HepG2 (cell line): ENCODE data around the gene RTEL1. TPM values are rescaled to one million over a fixed set of nuclear protein-coding genes. Genes with fewer than 3 reads are reported as not detected.

ENCODE experiments used
- AGO1 ChIP-seq: fragments of 200-400 bp; formaldehyde crosslinking; IDR thresholded peaks from 2 replicates; pipeline ENCODE4 v1.6.1; 2017; ENCODE audit warnings: mild to moderate bottlenecking, low read depth, low read length, moderate library complexity; ENCODE audit not compliant: poor library complexity, severe bottlenecking
- ATF3 ChIP-seq: sonication (generic); formaldehyde crosslinking; IDR thresholded peaks from 2 replicates; pipeline ENCODE4 v1.4.0; 2020; ENCODE audit warnings: missing genetic modification reagents
- CREB1 ChIP-seq, 2 experiments: fragments of 450-650 bp in 1 of 2; IDR thresholded peaks; 2 replicates each; pipeline ENCODE4 v1.6.1; 2016 to 2017; ENCODE audit warnings: control low read depth in 1 of 2, mild to moderate bottlenecking in 1 of 2, missing compliant biosample characterization in 1 of 2, missing genetic modification characterization in 1 of 2
- DMTF1 ChIP-seq: sonication (generic); formaldehyde crosslinking; IDR thresholded peaks from 2 replicates; pipeline ENCODE4 v1.4.0; 2020; ENCODE audit warnings: mild to moderate bottlenecking, missing genetic modification reagents
- FOXO4 ChIP-seq: sonication (generic); formaldehyde crosslinking; conservative IDR thresholded peaks from 2 replicates; pipeline ENCODE4 v1.8.1; 2023; ENCODE audit warnings: missing genetic modification reagents
- HDAC2 ChIP-seq: sonication (generic); formaldehyde crosslinking; IDR thresholded peaks from 2 replicates; pipeline ENCODE4 v1.4.0; 2020; ENCODE audit warnings: missing genetic modification reagents
- HOXA3 ChIP-seq: sonication (generic); formaldehyde crosslinking; IDR thresholded peaks from 2 replicates; pipeline ENCODE4 v1.5.0; 2020; ENCODE audit warnings: missing genetic modification reagents
- IRX3 ChIP-seq: sonication (generic); formaldehyde crosslinking; IDR thresholded peaks from 2 replicates; pipeline ENCODE4 v1.8.1; 2023; ENCODE audit warnings: mild to moderate bottlenecking, low read depth, missing genetic modification reagents, borderline replicate concordance
- KDM5A ChIP-seq: fragments of 200-600 bp; sonication (generic); IDR thresholded peaks from 2 replicates; pipeline ENCODE4 v1.7.0; 2018; ENCODE audit warnings: antibody characterized with exemption, mild to moderate bottlenecking, low read length, borderline replicate concordance
- MAFF ChIP-seq: IDR thresholded peaks from 2 replicates; pipeline ENCODE4 v1.6.1; 2011; ENCODE audit warnings: low read depth, low read length, improper control_type of control experiment
- PCBP1 ChIP-seq: fragments of 200-400 bp; formaldehyde crosslinking; IDR thresholded peaks from 2 replicates; pipeline ENCODE4 v1.6.1; 2017; ENCODE audit warnings: mild to moderate bottlenecking, low read depth, low read length, borderline replicate concordance
- PCBP2 ChIP-seq: fragments of 200-400 bp; formaldehyde crosslinking; optimal IDR thresholded peaks from 2 replicates; pipeline ENCODE3; 2018; ENCODE audit warnings: low read length, low read depth; ENCODE audit not compliant: poor library complexity, severe bottlenecking
- POGZ ChIP-seq: sonication (generic); formaldehyde crosslinking; IDR thresholded peaks from 2 replicates; pipeline ENCODE4 v1.4.0; 2020; ENCODE audit warnings: mild to moderate bottlenecking, missing genetic modification reagents
- RCOR2 ChIP-seq: IDR thresholded peaks from 2 replicates; pipeline ENCODE4 v1.6.1; 2016; ENCODE audit warnings: missing biosample characterization, missing genetic modification reagents
- TBL1XR1 ChIP-seq: fragments of 150-350 bp; IDR thresholded peaks from 2 replicates; pipeline ENCODE4 v1.6.1; 2014; ENCODE audit warnings: borderline replicate concordance, low read length; ENCODE audit not compliant: partially characterized antibody
- ZFAT ChIP-seq: sonication (generic); formaldehyde crosslinking; conservative IDR thresholded peaks from 2 replicates; pipeline ENCODE4 v1.8.1; 2023; ENCODE audit warnings: missing genetic modification reagents, inconsistent platforms
- ZMAT5 ChIP-seq: sonication (generic); formaldehyde crosslinking; IDR thresholded peaks from 2 replicates; pipeline ENCODE4 v1.5.0; 2020; ENCODE audit warnings: mild to moderate bottlenecking, low read depth, missing genetic modification reagents, borderline replicate concordance
- ZNF225 ChIP-seq: sonication (generic); formaldehyde crosslinking; IDR thresholded peaks from 2 replicates; pipeline ENCODE4 v1.4.0; 2020; ENCODE audit warnings: mild to moderate bottlenecking, missing genetic modification reagents
- ZNF232 ChIP-seq: sonication (generic); formaldehyde crosslinking; IDR thresholded peaks from 2 replicates; pipeline ENCODE4 v1.4.0; 2020; ENCODE audit warnings: missing genetic modification reagents, borderline replicate concordance
- ZNF235 ChIP-seq: sonication (generic); formaldehyde crosslinking; IDR thresholded peaks from 2 replicates; pipeline ENCODE4 v1.8.1; 2023; ENCODE audit warnings: mild to moderate bottlenecking, missing genetic modification reagents, borderline replicate concordance
- ZNF263 ChIP-seq: sonication (generic); formaldehyde crosslinking; IDR thresholded peaks from 2 replicates; pipeline ENCODE4 v1.4.0; 2020; ENCODE audit warnings: missing genetic modification reagents
- ZNF3 ChIP-seq: IDR thresholded peaks from 2 replicates; pipeline ENCODE4 v1.7.0; 2017; ENCODE audit warnings: inconsistent platforms
- ZNF414 ChIP-seq: sonication (generic); formaldehyde crosslinking; IDR thresholded peaks from 2 replicates; pipeline ENCODE4 v1.5.0; 2020; ENCODE audit warnings: missing genetic modification reagents
- ZNF44 ChIP-seq: sonication (generic); formaldehyde crosslinking; IDR thresholded peaks from 2 replicates; pipeline ENCODE4 v1.5.1; 2020; ENCODE audit warnings: mild to moderate bottlenecking, missing genetic modification reagents
- ZNF678 ChIP-seq: sonication (generic); formaldehyde crosslinking; IDR thresholded peaks from 2 replicates; pipeline ENCODE4 v1.4.0; 2020; ENCODE audit warnings: mild to moderate bottlenecking, missing genetic modification reagents
- ZNF7 ChIP-seq: IDR thresholded peaks from 2 replicates; pipeline ENCODE4 v1.6.1; 2016; ENCODE audit warnings: missing biosample characterization, missing genetic modification reagents
- ZNF761 ChIP-seq: sonication (generic); formaldehyde crosslinking; conservative IDR thresholded peaks from 2 replicates; pipeline ENCODE4 v1.4.0; 2020; ENCODE audit warnings: mild to moderate bottlenecking, missing genetic modification reagents
- polyA plus RNA-seq, 8 experiments: library from polyadenylated mRNA; depleted of rRNA in 3 of 8; stranded (reverse) in 7 of 8; unstranded in 1 of 8; fragments of >200 nt; fragmentation: Illumina TruSeq in 4 of 8; extraction: Trizol in 4 of 8; gene quantifications; 2 replicates each; pipeline versions ENCODE4 v1.2.1 to v1.2.3, GENCODE V29; 2011 to 2016; ENCODE audit warnings: low read depth in 4 of 8, missing spikeins in 1 of 8, mixed read lengths in 1 of 8; ENCODE audit not compliant: insufficient read depth in 1 of 8
- total RNA-seq, 5 experiments: library from RNA; depleted of rRNA; stranded (reverse); fragments of >200 nt; fragmentation: Illumina TruSeq; extraction: Trizol; gene quantifications; 2 replicates each; pipeline ENCODE4 v1.2.3, GENCODE V29; 2016; ENCODE audit warnings: low read depth in 1 of 5

The RTEL1 gene
- total and polyA plus RNA-seq, 2 of the 13 experiments (the other 11 are each of a cell fraction or from before 2014, with no cell fraction given) = 21.8 to 36.4 TPM

- TF ChIP-seq ZMAT5 (CRISPR knock-in tag) = no peak
- no peak for TF ChIP-seq CREB1 (IDR thresholded peaks at IDR 0.05)
- TF ChIP-seq CREB1 (CRISPR knock-in tag; IDR thresholded peaks at IDR 0.05) = no peak
- TF ChIP-seq ZNF44 = no peak
- TF ChIP-seq ZNF7 (CRISPR knock-in tag) = no peak; the same call in 1 of the 2 replicates
- TF ChIP-seq HOXA3 = no peak
- no peak for TF ChIP-seq ZNF232 (CRISPR knock-in tag)
- TF ChIP-seq ZNF414 (CRISPR knock-in tag) = peak; percentile 60; the same call in 1 of the 2 replicates
- no peak for TF ChIP-seq AGO1
- no peak for TF ChIP-seq POGZ (CRISPR knock-in tag)
- TF ChIP-seq RCOR2 = peak; percentile 13; the same call in 1 of the 2 replicates
- no peak for TF ChIP-seq IRX3 (CRISPR knock-in tag)
- no peak for TF ChIP-seq ZNF678 (CRISPR knock-in tag)
- no peak for TF ChIP-seq TBL1XR1
- TF ChIP-seq PCBP1 = no peak; the same call in 1 of the 2 replicates
- peak; percentile 6; the same call in 1 of the 2 replicates for TF ChIP-seq ZNF263 (CRISPR knock-in tag)
- TF ChIP-seq HDAC2 (CRISPR knock-in tag) = no peak; the same call in 1 of the 2 replicates
- TF ChIP-seq DMTF1 = no peak
- no peak for TF ChIP-seq ZNF225 (CRISPR knock-in tag)
- TF ChIP-seq PCBP2 = peak; percentile 15
- TF ChIP-seq ZNF3 (CRISPR knock-in tag) = no peak
- TF ChIP-seq FOXO4 (CRISPR knock-in tag) = 0 out of 2 replicates have a peak, but pooled peaks have one; percentile 85
- no peak for TF ChIP-seq ZNF235 (CRISPR knock-in tag)
- no peak for TF ChIP-seq ZFAT (CRISPR knock-in tag)
- TF ChIP-seq ZNF761 (CRISPR knock-in tag) = peak; percentile 59; the same call in 1 of the 2 replicates
- TF ChIP-seq MAFF = no peak
- 0 out of 2 replicates have a peak, but pooled peaks have one; percentile 10 for TF ChIP-seq ATF3 (CRISPR knock-in tag)
- TF ChIP-seq KDM5A = no peak; the same call in 1 of the 2 replicates
Observed at GRCh38 chr20:63738687-63739129, 80.6 kb downstream of the RTEL1 start (continued).
